ENCODE results near the gene CDC14A.

Gene CDC14A

GRCh38 chr1:100443811-100444571 is 91.7 kb downstream of the CDC14A start:
- DNase-seq (ENCODE audit: low read depth, low spot score), result no peak

- no peak for DNase-seq (ENCODE audit: low read depth, low spot score)
These were observed 93.3 kb downstream of the CDC14A start for GRCh38 chr1:100445565-100445964.

- no peak for DNase-seq (ENCODE audit: low read depth, low spot score)
These were observed 96.1 kb downstream of the CDC14A start for GRCh38 chr1:100448366-100448765.

- DNase-seq (ENCODE audit: low read depth, low spot score), result no peak
These were observed 97.2 kb downstream of the CDC14A start for GRCh38 chr1:100449477-100449876.

GRCh38 chr1:100452641-100453040 is 100.3 kb downstream of the CDC14A start:
- DNase-seq (ENCODE audit: low read depth, low spot score), result no peak

- no peak for DNase-seq (ENCODE audit: low read depth, low spot score)
These were observed 103.3 kb downstream of the CDC14A start for GRCh38 chr1:100455478-100456072.

GRCh38 chr1:100456880-100457279 is 104.6 kb downstream of the CDC14A start:
- DNase-seq (ENCODE audit: low read depth, low spot score), result no peak

GRCh38 chr1:100457683-100458082 is 105.4 kb downstream of the CDC14A start:
- DNase-seq (ENCODE audit: low read depth, low spot score), result no peak

- no peak for DNase-seq (ENCODE audit: low read depth, low spot score)
These were observed 106.5 kb downstream of the CDC14A start for GRCh38 chr1:100458661-100459357.

GRCh38 chr1:100459358-100460114 is 107.2 kb downstream of the CDC14A start:
- peak; percentile 30 for DNase-seq (ENCODE audit: low read depth, low spot score)

- no peak for DNase-seq (ENCODE audit: low read depth, low spot score)
These were observed 108.9 kb downstream of the CDC14A start for GRCh38 chr1:100461222-100461621.

- no peak for DNase-seq (ENCODE audit: low read depth, low spot score)
These were observed 110.2 kb downstream of the CDC14A start for GRCh38 chr1:100462326-100463025.

- peak; percentile 19 for DNase-seq (ENCODE audit: low read depth, low spot score)
These were observed 111.6 kb downstream of the CDC14A start for GRCh38 chr1:100463791-100464424.

GRCh38 chr1:100469578-100469977 is 117.3 kb downstream of the CDC14A start:
- no peak for DNase-seq (ENCODE audit: low read depth, low spot score)

- DNase-seq (ENCODE audit: low read depth, low spot score), result no peak
These were observed 122.5 kb downstream of the CDC14A start for GRCh38 chr1:100474834-100475233.

- no peak for DNase-seq (ENCODE audit: low read depth, low spot score)
These were observed 124.5 kb downstream of the CDC14A start for GRCh38 chr1:100476735-100477290.

- no peak for DNase-seq (ENCODE audit: low read depth, low spot score)
These were observed 126.5 kb downstream of the CDC14A start for GRCh38 chr1:100478816-100479215.

- DNase-seq (ENCODE audit: low read depth, low spot score), result no peak
These were observed 127.5 kb downstream of the CDC14A start for GRCh38 chr1:100479620-100480338.

GRCh38 chr1:100481303-100481702 is 129.0 kb downstream of the CDC14A start:
- DNase-seq (ENCODE audit: low read depth, low spot score), result no peak

- DNase-seq (ENCODE audit: low read depth, low spot score), result no peak
These were observed 129.9 kb downstream of the CDC14A start for GRCh38 chr1:100482167-100482566.

Measured in activated naive CD8-positive, alpha-beta T cell treated with anti-CD3 and anti-CD28 coated beads, Interleukin-2, amount 50 U/mL, for 16 hours (primary cell).